ENCODE results near the gene NUDT4. TPM values are rescaled to one million over a fixed set of nuclear protein-coding genes. Genes with fewer than 3 reads are reported as not detected.

NUDT4 gene
- total and polyA plus RNA-seq, 2 of the 13 experiments (the other 11 are each of a cell fraction or from before 2014, with no cell fraction given): 37.3 to 70.1 TPM

- TF ChIP-seq HNF1A (IDR thresholded peaks at IDR 0.05; ENCODE audit: low read depth) (no peak), HNF1A (CRISPR knock-in tag; IDR thresholded peaks at IDR 0.05; ENCODE audit: borderline replicate concordance) (no peak), GPN1 (CRISPR knock-in tag; IDR thresholded peaks at IDR 0.05; ENCODE audit: borderline replicate concordance) (no peak), ZNF780A (CRISPR knock-in tag; IDR thresholded peaks at IDR 0.05) (no peak), ZNF326 (CRISPR knock-in tag; IDR thresholded peaks at IDR 0.05; ENCODE audit: borderline replicate concordance) (no peak), KLF6 (CRISPR knock-in tag; IDR thresholded peaks at IDR 0.05) (peak; percentile 75; the same call in 1 of the 2 replicates), REST (IDR thresholded peaks at IDR 0.05; ENCODE audit: borderline replicate concordance in 1 of 2, low read depth in 1 of 2, low read length in 2 of 2) (no peak), SMAD1 (CRISPR knock-in tag; IDR thresholded peaks at IDR 0.05; ENCODE audit: borderline replicate concordance, low read depth) (no peak), HNRNPK (IDR thresholded peaks at IDR 0.05; ENCODE audit: low read depth, low read length, poor library complexity, severe bottlenecking) (peak; percentile 65), AKAP8 (CRISPR knock-in tag; IDR thresholded peaks at IDR 0.05) (no peak), ZSCAN31 (CRISPR knock-in tag; IDR thresholded peaks at IDR 0.05; ENCODE audit: low read depth) (peak; percentile 47), CEBPG (CRISPR knock-in tag; IDR thresholded peaks at IDR 0.05) (no peak), TFDP1 (CRISPR knock-in tag; IDR thresholded peaks at IDR 0.05; ENCODE audit: borderline replicate concordance) (peak; percentile 67; the same call in 1 of the 2 replicates), TFE3 (CRISPR knock-in tag; IDR thresholded peaks at IDR 0.05) (no peak), PCBP2 (optimal IDR thresholded peaks at IDR 0.05; ENCODE audit: low read depth, low read length, poor library complexity, severe bottlenecking) (no peak), ZNF607 (CRISPR knock-in tag; IDR thresholded peaks at IDR 0.05; ENCODE audit: borderline replicate concordance) (peak; percentile 82), MIER2 (CRISPR knock-in tag; IDR thresholded peaks at IDR 0.05) (no peak), ZNF510 (CRISPR knock-in tag; IDR thresholded peaks at IDR 0.05; ENCODE audit: low read depth) (0 out of 2 replicates have a peak, but pooled peaks have one; percentile 63)
Measured at GRCh38 chr12:93377252-93378195, at the start of gene NUDT4 (continued).

All from HepG2 (cell line).